Suprapubic skin (tissue), 3 donors: ENCODE results near the gene FAXDC2.

Experiments used
- CTCF ChIP-seq, 2 donors: fragments of 200-600 bp in 1 of 2; fragments of 450-650 bp in 1 of 2; sonication (generic) in 1 of 2; IDR thresholded peaks; one replicate each; pipeline ENCODE4 v1.5.1; 2016 to 2019; ENCODE audit warnings: antibody characterized with exemption in 2 of 2, mild to moderate bottlenecking in 1 of 2, moderate library complexity in 1 of 2
- POLR2AphosphoS5 ChIP-seq, 3 donors: sonication (generic); formaldehyde crosslinking; IDR thresholded peaks; one replicate each; pipeline ENCODE4 v1.6.1; 2017; ENCODE audit warnings: antibody characterized with exemption in 3 of 3

- TF ChIP-seq CTCF (IDR thresholded peaks at IDR 0.05) = no peak
- TF ChIP-seq POLR2AphosphoS5 (IDR thresholded peaks at IDR 0.05) = no peak
These were observed 71.3 kb downstream of the FAXDC2 start for GRCh38 chr5:154779105-154779504.
